IPS-15b (cell line): ENCODE data around the gene TTL.
A peak's percentile ranks its signal among the peaks of the same experiment; 100 is the strongest.
"Not testable (repeated sequence)": the region's sequence is repeated elsewhere in the genome, so short reads cannot be mapped to it uniquely, and the experiment has no call there.

Experiments
- H3K27me3 ChIP-seq: one replicate; pipeline ENCODE4 v1.6.1; 2013; ENCODE audit warnings: low read length; ENCODE audit not compliant: control insufficient read depth, insufficient read depth
- H3K36me3 ChIP-seq: one replicate; pipeline ENCODE4 v1.6.1; 2013; ENCODE audit warnings: low read length; ENCODE audit not compliant: control insufficient read depth, insufficient read depth
- H3K4me1 ChIP-seq: one replicate; pipeline ENCODE4 v1.6.1; 2013; ENCODE audit warnings: mild to moderate bottlenecking, low read length; ENCODE audit not compliant: control insufficient read depth, insufficient read depth
- H3K4me3 ChIP-seq: one replicate; pipeline ENCODE4 v1.5.1; 2013; ENCODE audit warnings: low read depth, low read length
- H3K9ac ChIP-seq: one replicate; pipeline ENCODE4 v1.6.1; 2013; ENCODE audit warnings: low read depth, mild to moderate bottlenecking, low read length
- H3K9me3 ChIP-seq: one replicate; pipeline ENCODE4 v1.6.1; 2013; ENCODE audit warnings: mild to moderate bottlenecking, low read length; ENCODE audit not compliant: control insufficient read depth, insufficient read depth

Gene TTL

DNA sequence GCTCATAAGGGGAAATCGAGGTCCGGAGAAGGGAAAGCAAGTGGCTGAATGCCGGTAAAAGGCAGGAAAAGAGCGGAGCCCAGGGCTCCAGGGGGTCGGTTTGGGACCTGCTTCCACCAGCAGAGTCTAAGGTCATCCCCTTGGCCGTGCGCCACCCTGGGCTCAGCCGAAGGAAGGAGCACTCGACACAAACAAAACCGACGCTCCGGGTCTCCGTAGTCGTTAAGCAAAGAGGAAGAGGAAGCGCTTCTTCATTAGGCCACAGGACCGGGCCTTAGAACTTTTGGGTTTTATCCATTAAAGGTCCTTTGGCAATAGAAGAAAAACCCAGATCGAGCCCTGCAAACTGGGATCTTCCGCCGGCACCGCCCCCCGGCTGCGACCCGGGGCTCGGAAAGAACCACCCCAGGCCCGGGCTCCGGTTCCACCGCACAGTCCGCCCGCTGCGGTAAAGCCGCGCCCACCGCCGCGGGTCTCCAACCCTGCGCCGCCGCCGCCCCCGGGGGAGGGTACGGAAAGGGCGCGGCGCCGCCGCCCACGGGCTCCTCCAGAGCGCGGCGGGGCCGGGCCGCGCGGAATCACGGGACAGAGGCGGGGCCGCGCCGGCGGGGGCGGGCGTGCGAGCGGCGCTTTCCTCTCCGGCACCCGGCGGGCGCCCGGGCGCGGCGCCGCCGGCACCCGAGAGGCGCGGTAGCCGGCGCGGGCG lies at the start of gene TTL:
Gene TTL, plus strand, starts transcription at position 629 of the 706 bp plus-strand sequence. CDS start 189 bp downstream, outside the sequence.
- Histone ChIP-seq H3K4me1 (peaks cover 7% of the 10 kb centered on the region), H3K36me3 (no peaks in the 10 kb centered on the region), H3K27me3 (peaks cover 22% of the 10 kb centered on the region), H3K9me3 (no peaks in the 10 kb centered on the region), H3K4me3 (peak within 1 kb of the TSS; percentile 82), H3K9ac (peak within 1 kb of the TSS; percentile 74)

DNA sequence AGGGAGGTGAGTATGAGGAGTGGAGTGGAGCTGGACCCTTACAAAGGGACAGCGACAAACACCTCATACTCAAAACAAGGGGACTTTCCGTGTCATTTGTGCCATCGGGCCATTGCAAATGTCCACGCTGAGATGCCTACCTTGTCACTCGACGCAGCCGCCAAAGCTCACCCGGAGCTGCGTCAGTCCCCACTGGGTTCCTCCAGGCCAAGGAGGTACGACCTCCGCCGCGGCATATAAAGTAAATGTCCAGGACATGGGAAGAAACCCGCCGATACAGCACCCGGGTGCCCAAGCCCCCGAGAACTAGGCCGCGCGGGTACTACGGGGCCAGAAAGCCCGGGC lies 49.6 kb upstream of the TTL start:
- not testable (repeated sequence) for H3K9ac ChIP-seq, H3K4me1 ChIP-seq, H3K27me3 ChIP-seq, H3K36me3 ChIP-seq, H3K9me3 ChIP-seq
- H3K4me3 ChIP-seq = peak overlapping the region; percentile 26

DNA sequence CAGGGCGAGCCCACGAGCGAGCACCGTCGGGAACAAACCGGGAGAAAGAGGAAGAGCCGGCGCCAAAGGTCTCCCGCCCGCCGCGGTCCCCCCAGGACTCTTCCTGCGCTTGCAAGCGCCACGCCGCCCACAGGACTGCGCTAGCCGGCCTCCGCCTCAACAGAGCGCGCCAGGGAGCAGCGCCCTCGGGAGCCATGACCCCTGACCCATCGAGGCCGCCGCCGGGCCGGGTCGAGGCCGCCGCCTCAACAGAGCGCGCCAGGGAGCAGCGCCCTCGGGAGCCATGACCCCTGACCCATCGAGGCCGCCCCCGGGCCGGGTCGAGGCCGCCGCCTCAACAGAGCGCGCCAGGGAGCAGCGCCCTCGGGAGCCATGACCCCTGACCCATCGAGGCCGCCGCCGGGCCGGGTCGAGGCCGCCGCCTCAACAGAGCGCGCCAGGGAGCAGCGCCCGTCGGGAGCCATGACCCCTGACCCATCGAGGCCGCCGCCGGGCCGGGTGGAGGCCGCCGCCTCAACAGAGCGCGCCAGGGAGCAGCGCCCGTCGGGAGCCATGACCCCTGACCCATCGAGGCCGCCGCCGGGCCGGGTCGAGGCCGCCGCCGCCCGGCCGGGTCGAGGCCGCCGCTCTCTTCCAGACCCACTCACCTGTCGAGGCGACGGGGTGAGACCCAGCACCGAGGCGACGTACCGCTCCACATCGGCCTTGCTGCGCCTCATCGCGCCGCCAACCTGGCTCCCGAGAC lies 49.0 kb upstream of the TTL start:
- H3K4me1 ChIP-seq, H3K27me3 ChIP-seq, H3K9ac ChIP-seq, H3K36me3 ChIP-seq, H3K9me3 ChIP-seq: not testable (repeated sequence)
- H3K4me3 ChIP-seq = peak overlapping the region; percentile 26

DNA sequence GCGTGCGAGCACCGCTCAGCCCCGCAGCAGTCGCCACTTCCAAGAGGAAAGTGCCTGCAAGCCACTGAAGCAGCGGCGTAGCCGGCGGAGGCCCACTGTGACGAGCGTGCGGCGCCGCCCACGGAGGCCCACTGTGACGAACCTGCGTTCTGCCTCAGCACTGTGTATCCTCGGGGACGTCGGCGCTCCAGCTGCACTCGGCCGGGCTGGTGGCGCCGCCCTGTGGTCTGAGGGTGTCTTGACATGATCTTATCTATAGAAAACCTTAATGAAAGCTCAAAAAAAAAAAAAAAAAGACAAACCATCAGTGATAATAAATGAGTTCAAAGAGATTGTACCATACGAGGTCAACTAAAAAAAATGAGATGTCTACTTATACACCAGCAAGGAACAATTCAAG lies 48.5 kb upstream of the TTL start, which contains the start of gene RGPD8:
Gene RGPD8, minus strand, starts transcription at position 166 of the 400 bp plus-strand sequence. CDS start 192 bp downstream, outside the sequence.
- not testable (repeated sequence) for H3K9ac ChIP-seq, H3K9me3 ChIP-seq, H3K36me3 ChIP-seq, H3K27me3 ChIP-seq, H3K4me1 ChIP-seq
- peak within 1 kb of the TSS; percentile 26 for H3K4me3 ChIP-seq

DNA sequence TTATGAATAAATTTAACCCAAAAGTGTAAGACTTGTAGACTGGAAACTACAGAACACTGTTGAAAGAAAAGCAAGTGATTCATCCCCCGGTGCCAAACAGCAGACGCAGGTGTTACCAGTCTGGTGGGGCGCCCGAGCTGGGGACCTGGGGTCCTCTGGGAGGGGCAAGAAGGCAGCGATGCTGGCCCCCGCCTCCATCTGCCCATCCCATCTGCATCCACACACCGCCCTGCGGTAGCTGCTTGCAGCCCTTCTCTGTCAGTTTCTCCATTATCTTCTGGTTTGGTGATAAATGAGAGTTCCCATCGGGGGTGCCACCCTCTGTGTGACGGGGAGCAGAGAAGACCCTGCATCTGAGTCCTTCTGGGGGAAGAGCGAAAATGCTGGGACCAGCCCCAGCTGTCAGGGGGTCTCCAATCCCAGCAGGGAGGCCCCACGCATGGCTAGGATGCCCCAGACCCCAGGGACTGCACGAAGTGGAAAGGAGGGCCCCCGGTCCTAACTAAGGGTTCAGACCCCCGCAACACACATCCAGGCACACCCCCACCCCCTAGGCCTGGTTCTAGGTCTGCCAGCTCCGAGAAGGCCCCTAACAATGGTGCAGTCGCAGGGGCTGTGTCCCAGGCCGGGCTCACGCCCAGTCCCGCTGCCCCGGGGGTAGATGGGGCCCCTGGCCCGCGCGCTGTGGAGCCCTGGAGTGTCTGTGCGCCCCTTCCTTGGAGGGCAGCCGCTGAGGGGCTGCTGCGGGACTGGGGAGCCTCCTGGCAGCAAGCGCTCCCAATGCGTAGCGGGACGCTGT lies 47.8 kb upstream of the TTL start:
- H3K4me1 ChIP-seq = no peaks in the 10 kb centered on the region
- no peak overlapping the region for H3K9ac ChIP-seq
- no peaks in the 10 kb centered on the region for H3K36me3 ChIP-seq
- no peak overlapping the region for H3K4me3 ChIP-seq
- H3K9me3 ChIP-seq = no peaks in the 10 kb centered on the region
- no peaks in the 10 kb centered on the region for H3K27me3 ChIP-seq

DNA sequence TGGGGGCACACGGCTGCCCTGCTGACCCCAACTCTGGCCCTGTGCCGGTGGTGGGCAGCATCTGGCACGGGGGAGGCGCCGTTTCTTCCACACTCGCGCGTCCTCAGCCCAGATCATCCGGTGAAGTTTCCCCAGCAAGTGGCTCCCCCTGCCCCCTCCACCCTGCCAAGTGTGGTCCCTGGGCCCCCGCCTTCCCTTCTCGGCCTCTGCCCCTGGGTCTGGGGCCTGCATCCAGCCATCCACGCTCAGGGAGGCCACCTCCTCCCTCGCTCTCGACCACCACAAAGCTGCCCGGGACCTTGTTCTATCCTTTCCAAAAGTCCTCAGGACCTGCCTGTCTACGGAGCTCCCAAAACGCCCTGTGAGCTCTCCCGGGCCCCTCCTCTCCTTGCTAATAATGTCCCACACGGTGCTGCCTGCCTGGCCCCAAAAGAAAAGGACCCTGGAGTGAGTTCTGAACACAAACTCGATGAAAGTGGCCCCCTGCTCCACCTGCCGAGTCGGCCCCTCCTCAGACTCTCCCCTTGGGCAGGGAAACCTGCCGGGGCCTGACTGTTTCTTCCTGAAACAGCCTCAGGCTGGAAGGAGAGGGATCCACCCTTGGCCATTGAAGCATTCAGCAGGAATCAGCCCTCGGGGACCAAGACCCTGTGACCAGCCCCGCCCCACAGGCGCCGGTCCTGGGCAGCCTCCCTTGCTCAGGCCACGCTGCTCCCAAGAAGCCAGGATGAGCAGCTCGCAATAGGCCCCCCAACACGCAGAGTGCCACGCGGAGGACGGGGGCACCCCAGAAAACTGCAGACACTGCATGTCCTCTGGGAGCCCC lies 46.9 kb upstream of the TTL start:
- H3K36me3 ChIP-seq, H3K9me3 ChIP-seq, H3K9ac ChIP-seq, H3K4me3 ChIP-seq, H3K27me3 ChIP-seq, H3K4me1 ChIP-seq: not testable (repeated sequence)

DNA sequence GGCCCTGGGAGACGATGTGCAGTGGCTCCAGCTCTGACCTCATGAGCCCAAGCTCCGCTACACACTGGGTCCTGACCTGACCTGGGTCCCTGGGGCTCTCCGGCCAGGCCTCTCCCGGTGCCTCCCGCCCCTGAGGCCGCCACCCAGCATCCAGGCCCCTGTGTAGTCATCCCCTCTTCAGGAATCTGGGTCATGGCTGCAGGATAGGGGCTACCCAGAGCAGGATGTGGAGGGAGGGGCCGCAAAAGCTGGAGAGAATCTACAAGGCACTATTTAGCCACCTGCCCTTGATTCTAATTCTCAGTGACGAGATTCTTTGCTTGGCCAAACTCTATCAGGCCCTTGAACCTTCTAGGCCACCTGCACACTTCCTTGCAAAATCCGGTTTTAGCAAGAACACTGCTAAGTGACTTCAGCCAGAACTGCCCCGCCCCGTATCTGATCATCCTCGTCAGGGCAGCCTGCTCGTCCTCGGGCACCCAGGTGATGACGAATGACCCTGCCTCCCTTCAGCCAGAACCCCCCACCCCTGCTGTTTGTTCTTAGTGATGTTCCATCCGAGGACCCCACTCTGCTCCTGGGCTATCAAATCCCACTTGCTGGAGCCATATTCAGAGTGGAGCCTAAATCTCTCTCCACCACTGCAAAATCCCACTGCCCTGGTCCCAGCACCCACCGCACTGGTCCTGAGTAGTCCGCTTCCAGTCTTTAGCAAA lies 46.1 kb upstream of the TTL start:
- H3K4me1 ChIP-seq, H3K9ac ChIP-seq, H3K4me3 ChIP-seq, H3K9me3 ChIP-seq, H3K27me3 ChIP-seq, H3K36me3 ChIP-seq: not testable (repeated sequence)

DNA sequence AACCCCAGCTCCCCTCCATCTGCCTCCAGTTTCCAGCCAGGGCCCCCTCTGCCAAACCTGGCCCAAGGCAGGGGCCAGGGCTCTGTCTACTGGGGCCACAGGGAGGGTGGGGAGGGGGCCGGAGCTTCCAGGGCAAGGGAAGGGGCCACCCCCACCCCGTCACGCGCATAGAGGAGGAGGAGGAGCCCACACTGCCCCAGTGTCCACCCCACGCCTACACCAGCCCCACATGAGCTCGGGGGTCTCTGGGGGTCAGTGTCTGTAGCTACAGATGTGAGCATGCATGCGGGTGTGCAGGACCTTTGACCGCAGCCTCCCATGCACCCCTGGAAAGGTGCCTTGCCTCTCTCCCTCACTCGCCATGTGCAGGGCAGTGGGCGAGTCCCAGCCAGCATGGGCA lies 45.0 kb upstream of the TTL start:
- H3K9me3 ChIP-seq, H3K4me1 ChIP-seq, H3K4me3 ChIP-seq, H3K27me3 ChIP-seq, H3K9ac ChIP-seq, H3K36me3 ChIP-seq: not testable (repeated sequence)

DNA sequence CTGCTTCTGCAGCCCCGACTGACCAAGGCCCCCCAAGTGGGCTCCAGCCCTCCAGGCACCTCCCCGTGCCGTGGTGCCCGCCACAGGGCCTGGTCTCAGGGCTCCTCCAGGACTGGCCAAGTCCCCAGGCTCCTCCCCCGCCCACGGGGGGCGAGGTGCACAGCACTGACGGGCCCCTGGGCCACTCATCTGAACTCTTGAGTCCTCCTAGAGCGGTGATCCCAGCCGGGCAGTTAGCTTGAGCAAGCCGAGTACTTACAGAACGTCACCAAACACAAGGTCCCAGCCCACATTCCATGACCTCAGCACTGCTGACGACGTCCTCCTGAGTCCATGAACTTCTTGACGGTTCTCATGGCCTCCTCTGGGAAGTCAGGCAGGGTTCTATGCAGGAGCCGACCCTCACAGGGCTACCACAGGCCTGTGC lies 44.5 kb upstream of the TTL start:
- H3K9me3 ChIP-seq, H3K36me3 ChIP-seq, H3K9ac ChIP-seq, H3K4me3 ChIP-seq, H3K27me3 ChIP-seq, H3K4me1 ChIP-seq: not testable (repeated sequence)

DNA sequence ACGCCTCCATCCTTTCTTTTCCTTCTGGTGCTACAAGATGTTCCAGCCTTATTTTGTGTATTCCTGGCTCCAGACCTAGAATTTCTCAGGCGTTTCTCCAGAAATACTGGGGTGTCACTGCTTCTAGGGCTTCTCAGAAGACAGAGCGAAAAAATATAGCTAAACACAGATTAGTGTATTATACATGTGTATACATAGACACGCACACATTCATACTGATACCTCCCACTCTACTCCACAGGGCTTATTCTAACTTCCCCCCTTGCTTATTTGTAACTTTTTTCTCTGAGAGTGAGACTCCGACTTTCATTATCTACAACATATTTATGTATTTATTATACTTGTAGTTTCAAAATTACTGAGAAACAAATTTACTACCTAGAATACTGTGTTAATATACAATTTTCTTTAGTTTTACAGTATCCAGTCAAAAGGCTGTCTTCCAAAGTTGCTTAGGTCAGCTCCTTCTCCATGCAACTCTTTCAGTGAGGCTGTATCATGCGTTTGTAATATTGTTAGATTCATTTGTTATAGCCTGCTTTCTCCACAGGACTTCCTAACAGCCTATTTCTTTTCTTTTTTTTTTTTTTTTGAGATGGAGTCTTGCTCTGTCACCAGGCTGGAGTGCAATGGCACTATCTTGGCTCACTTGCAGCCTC lies 43.2 kb upstream of the TTL start:
- not testable (repeated sequence) for H3K4me1 ChIP-seq, H3K36me3 ChIP-seq, H3K9ac ChIP-seq, H3K4me3 ChIP-seq, H3K9me3 ChIP-seq, H3K27me3 ChIP-seq
